GM12878 (cell line): ENCODE data around the gene GBX1. TPM values are rescaled to one million over a fixed set of nuclear protein-coding genes. Genes with fewer than 3 reads are reported as not detected.

Experiments used
- ATAC-seq: fragments of 200-7000 bp; cut with Tn5 transposase; 3 replicates; pipeline ENCODE4 v1.9.1; 2020; ENCODE audit warnings: mild to moderate bottlenecking, moderate library complexity
- BruUV-seq: library from RNA; stranded (reverse); fragments of 400-500 nt; replicated peaks from 2 replicates; lab custom pipeline; 2021; lab: Mats Ljungman, UMichigan
- CTCF ChIA-PET: fragments of 300-600 bp; sonication (Branson Sonifier 250); formaldehyde crosslinking; extraction: SDS; loops from one replicate; lab custom pipeline; 2021; ENCODE audit warnings: inconsistent platforms; lab: Yijun Ruan, JAX
- POLR2A ChIA-PET: fragments of 350-600 bp; formaldehyde crosslinking; extraction: SDS; loops from one replicate; lab custom pipeline; 2021; ENCODE audit warnings: inconsistent platforms; lab: Charles Lee
- RAD21 ChIA-PET: fragments of 300-600 bp; sonication (Branson Sonifier 250); formaldehyde crosslinking; loops from one replicate; lab custom pipeline; 2023; ENCODE audit warnings: antibody characterized with exemption; ENCODE audit not compliant: unreplicated experiment; lab: Charles Lee
- SMC1A ChIA-PET: fragments of 300-600 bp; sonication (Branson Sonifier 250); formaldehyde crosslinking; loops from one replicate; lab custom pipeline; 2023; ENCODE audit not compliant: unreplicated experiment, uncharacterized antibody; lab: Charles Lee
- DNase-seq: peaks from one replicate; pipeline ENCODE4 v3.0.0-alpha.2; 2011; ENCODE audit warnings: low read depth, low spot score
- FAIRE-seq: peaks from 3 replicates; lab custom pipeline; 2011; peaks lifted over from hg19 to GRCh38; lab: Jason Lieb, UNC
- H2AFZ ChIP-seq: 2 replicates; pipeline ENCODE4 v1.6.0; 2011; ENCODE audit warnings: low read depth, low read length, control low read depth; ENCODE audit not compliant: control insufficient read depth
- H3K27ac ChIP-seq: 2 replicates; pipeline ENCODE4 v1.5.1; 2011; ENCODE audit warnings: control low read depth; ENCODE audit not compliant: control insufficient read depth, insufficient read depth
- H3K27me3 ChIP-seq, 2 experiments: replicated peaks in 1 of 2; 2 replicates each; pipeline versions ENCODE4 v1.6.0 to v1.6.1; 2011; ENCODE audit warnings: low read length in 1 of 2; ENCODE audit not compliant: control insufficient read depth in 2 of 2, insufficient read depth in 2 of 2
- H3K36me3 ChIP-seq, 2 experiments: 2 replicates each; pipeline ENCODE4 v1.5.1; 2011; ENCODE audit warnings: low read length in 1 of 2; ENCODE audit not compliant: control insufficient read depth in 2 of 2, insufficient read depth in 2 of 2
- H3K4me1 ChIP-seq: 2 replicates; pipeline ENCODE4 v1.6.1; 2011; ENCODE audit warnings: mild to moderate bottlenecking, low read length, moderate library complexity, mixed read lengths; ENCODE audit not compliant: control insufficient read depth, insufficient read depth
- H3K4me2 ChIP-seq: 2 replicates; pipeline ENCODE4 v1.6.0; 2011; ENCODE audit warnings: control low read depth; ENCODE audit not compliant: control insufficient read depth, insufficient read depth
- H3K4me3 ChIP-seq: fragments of 200-600 bp; sonication (generic); 2 replicates; pipeline ENCODE4 v1.5.1; 2016
- H3K79me2 ChIP-seq: 2 replicates; pipeline ENCODE4 v1.6.0; 2011; ENCODE audit warnings: low read length; ENCODE audit not compliant: control insufficient read depth, insufficient read depth
- H3K9ac ChIP-seq: 2 replicates; pipeline ENCODE4 v1.8.0; 2011; ENCODE audit warnings: low read length, control low read depth, mixed read lengths; ENCODE audit not compliant: control insufficient read depth, insufficient read depth
- H3K9me3 ChIP-seq: replicated peaks from 3 replicates; pipeline ENCODE4 v1.5.1; 2011; ENCODE audit warnings: mild to moderate bottlenecking, low read length; ENCODE audit not compliant: control insufficient read depth, insufficient read depth
- H4K20me1 ChIP-seq: 2 replicates; pipeline ENCODE4 v1.6.0; 2011; ENCODE audit not compliant: control insufficient read depth, insufficient read depth
- CEBPB ChIP-seq, 2 experiments: fragments of 150-350 bp in 1 of 2; IDR thresholded peaks; 2 replicates each; pipeline ENCODE4 v1.6.1; 2012 to 2014; ENCODE audit warnings: low read depth in 2 of 2, low read length in 2 of 2, borderline replicate concordance in 1 of 2, inconsistent platforms in 1 of 2
- CHD1 ChIP-seq: IDR thresholded peaks from 2 replicates; pipeline ENCODE4 v1.6.1; 2012; ENCODE audit warnings: low read depth, low read length, improper control_type of control experiment
- CREB1 ChIP-seq: IDR thresholded peaks from 2 replicates; pipeline ENCODE4 v1.6.1; 2012; ENCODE audit warnings: low read depth, mild to moderate bottlenecking, inconsistent platforms
- ETV6 ChIP-seq, 2 experiments: fragments of 450-650 bp in 1 of 2; IDR thresholded peaks in 1 of 2; conservative IDR thresholded peaks in 1 of 2; 2 replicates each; pipeline ENCODE4 v1.6.1; 2014; ENCODE audit warnings: antibody characterized with exemption in 1 of 2, borderline replicate concordance in 1 of 2, low read depth in 1 of 2, mild to moderate bottlenecking in 1 of 2, moderate library complexity in 1 of 2
- MEF2B ChIP-seq: fragments of 450-650 bp; IDR thresholded peaks from 2 replicates; pipeline ENCODE4 v1.6.1; 2018; ENCODE audit warnings: mild to moderate bottlenecking, moderate library complexity; ENCODE audit not compliant: partially characterized antibody, poor library complexity, severe bottlenecking
- MXI1 ChIP-seq: fragments of 150-350 bp; IDR thresholded peaks from 2 replicates; pipeline ENCODE4 v1.6.1; 2011; ENCODE audit warnings: low read depth, mild to moderate bottlenecking, inconsistent platforms, low read length, improper control_type of control experiment
- NFXL1 ChIP-seq: fragments of 450-650 bp; IDR thresholded peaks from 2 replicates; pipeline ENCODE4 v1.6.1; 2017; ENCODE audit warnings: antibody characterized with exemption, mild to moderate bottlenecking, borderline replicate concordance
- RAD21 ChIP-seq: IDR thresholded peaks from 2 replicates; pipeline ENCODE4 v1.6.1; 2011; ENCODE audit warnings: mild to moderate bottlenecking, low read depth, low read length, moderate library complexity; ENCODE audit not compliant: insufficient read depth
- RB1 ChIP-seq: fragments of 450-650 bp; formaldehyde crosslinking; IDR thresholded peaks from 2 replicates; pipeline ENCODE4 v1.6.1; 2017; ENCODE audit warnings: mild to moderate bottlenecking, borderline replicate concordance
- RCOR1 ChIP-seq: conservative IDR thresholded peaks from 2 replicates; pipeline ENCODE4 v1.6.1; 2012; ENCODE audit warnings: low read depth, low read length, improper control_type of control experiment
- SMAD1 ChIP-seq: fragments of 450-650 bp; IDR thresholded peaks from 2 replicates; pipeline ENCODE4 v1.6.1; 2018; ENCODE audit warnings: mild to moderate bottlenecking, low read depth; ENCODE audit not compliant: partially characterized antibody
- SMC3 ChIP-seq: IDR thresholded peaks from 2 replicates; pipeline ENCODE4 v1.6.1; 2011; ENCODE audit warnings: low read length, improper control_type of control experiment, borderline replicate concordance
- SREBF1 ChIP-seq: IDR thresholded peaks from 2 replicates; pipeline ENCODE4 v1.6.1; 2012; ENCODE audit warnings: mild to moderate bottlenecking, low read length
- TBL1XR1 ChIP-seq: IDR thresholded peaks from 2 replicates; pipeline ENCODE4 v1.6.1; 2012; ENCODE audit warnings: low read depth, low read length, improper control_type of control experiment
- ZNF217 ChIP-seq: fragments of 450-650 bp; IDR thresholded peaks from 2 replicates; pipeline ENCODE4 v1.6.1; 2017; ENCODE audit warnings: antibody characterized with exemption, mild to moderate bottlenecking
- ZNF24 ChIP-seq: fragments of 450-650 bp; IDR thresholded peaks from 2 replicates; pipeline ENCODE4 v1.6.1; 2017; ENCODE audit warnings: antibody characterized with exemption, mild to moderate bottlenecking
- ZNF274 ChIP-seq: IDR thresholded peaks from one replicate; pipeline ENCODE4 v1.8.0; 2011; ENCODE audit not compliant: insufficient read length, insufficient read depth
- WGBS: methylation state at CpG from one replicate; pipeline ENCODE4 v1.1.6; 2016; ENCODE audit warnings: low lambda C conversion rate; ENCODE audit not compliant: insufficient replicate concordance, insufficient coverage; ENCODE audit errors: missing lambda C conversion rate; 5-methylcytosine and 5-hydroxymethylcytosine counted together
- in situ Hi-C: fragments of 300-500 bp; cut with MboI; formaldehyde crosslinking; loops from 9 replicates; pipeline ENCODE4 v1.14.3; 2018; ENCODE audit warnings: mixed read lengths
- intact Hi-C: fragments of 100-400 bp; cut with micrococcal nuclease; formaldehyde crosslinking; loops from one replicate; pipeline ENCODE4 v1.14.2; 2022; ENCODE audit not compliant: unreplicated experiment
- polyA plus RNA-seq, 11 experiments: library from polyadenylated mRNA; depleted of rRNA in 4 of 11; unstranded in 6 of 11; stranded (reverse) in 5 of 11; fragments of >200 nt; fragmentation: Nextera tagmentation in 4 of 11; fragmentation: Illumina TruSeq in 1 of 11; extraction: Ambion mirVana in 4 of 11; extraction: Trizol in 1 of 11; gene quantifications; 1 replicate in 1 of 11; 2 replicates in 10 of 11; pipeline versions ENCODE4 v1.2.1 to v1.2.3, GENCODE V29; 2011 to 2016; ENCODE audit warnings: inconsistent platforms in 2 of 11, missing spikeins in 2 of 11, low read depth in 1 of 11
- total RNA-seq, 4 experiments: library from RNA; depleted of rRNA in 3 of 4; stranded (reverse); fragments of >200 nt in 3 of 4; fragmentation: Illumina TruSeq in 1 of 4; extraction: Trizol in 1 of 4; gene quantifications; 2 replicates each; pipeline versions ENCODE4 v1.2.1 to v1.2.3, GENCODE V29; 2013 to 2021
- TF ChIP-seq, protein P1 (sequence below): fragments of 450-650 bp; IDR thresholded peaks from 2 replicates; pipeline ENCODE4 v1.6.1; 2017; ENCODE audit warnings: mild to moderate bottlenecking

GBX1 gene
- total and polyA plus RNA-seq, 10 of the 15 experiments (the other 5 are each of a cell fraction or from before 2014, with no cell fraction given), result not detected

DNA sequence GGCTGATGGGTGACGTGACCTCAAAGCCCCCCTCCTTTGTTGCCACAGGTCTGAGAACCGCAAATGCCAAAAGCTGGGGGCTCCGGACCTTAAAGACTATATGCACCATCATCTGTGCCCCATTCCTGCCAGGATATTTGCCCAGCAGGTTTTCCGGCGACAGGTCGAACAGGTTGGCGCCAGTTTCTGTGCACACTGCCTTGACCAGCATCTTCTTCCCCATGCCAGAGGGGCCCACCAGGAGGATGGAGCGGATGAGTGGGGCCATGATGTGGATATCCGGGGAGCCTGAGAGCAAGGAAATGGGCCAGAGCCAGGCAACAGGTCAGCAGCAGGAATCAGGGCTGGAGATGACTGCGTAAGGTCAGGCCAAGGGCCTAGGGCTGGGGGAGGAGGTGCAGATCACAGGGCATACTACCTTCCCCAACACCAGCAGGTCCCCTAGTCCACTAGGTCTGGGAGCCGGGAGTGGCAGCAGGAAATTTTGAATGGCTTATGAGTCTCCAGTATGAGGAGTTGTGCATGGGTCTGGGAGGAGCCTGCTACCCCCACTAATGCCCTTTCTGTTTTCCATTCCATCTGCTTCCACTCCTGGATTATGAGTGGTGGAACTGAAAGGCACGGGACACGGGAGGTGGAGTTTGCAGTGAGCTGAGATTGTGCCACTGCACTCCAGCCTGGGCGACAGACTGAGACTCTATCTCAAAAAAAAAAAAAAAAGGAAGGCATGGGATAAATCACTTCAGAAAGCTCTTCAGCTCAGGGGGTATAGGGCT, 25.9 kb upstream of the GBX1 start:
- DNase-seq, result no peak
- in situ Hi-C loops (no loop called here), intact Hi-C loops (no loop called here)
- no peak overlapping the region for H3K4me2 ChIP-seq
- no peaks in the 10 kb centered on the region for H3K36me3 ChIP-seq
- H3K79me2 ChIP-seq, result no peaks in the 10 kb centered on the region
- SMC1A ChIA-PET, result no interaction called here
- 24% methylated on average over 14 of the region's 14 CpGs for WGBS
- H3K4me3 ChIP-seq, result no peak overlapping the region
- no TSS peak for BruUV-seq
- peaks cover 0 to 6% of the 10 kb centered on the region in 2 experiments; a peak in 1 of 4 replicates for H3K27me3 ChIP-seq
- FAIRE-seq, result no peak
- no peaks in the 10 kb centered on the region for H3K9me3 ChIP-seq
- RAD21 ChIA-PET, result no interaction called here
- no peak for ATAC-seq
- H4K20me1 ChIP-seq, result no peaks in the 10 kb centered on the region
- no peaks in the 10 kb centered on the region for H3K4me1 ChIP-seq
- H2AFZ ChIP-seq, result no peak overlapping the region
- H3K27ac ChIP-seq, result no peak overlapping the region
- TF ChIP-seq NFXL1 (no peak), ZNF217 (no peak), ETV6 (conservative IDR thresholded peaks at IDR 0.05 in 1 of 2, IDR thresholded peaks at IDR 0.05 in 1 of 2; ENCODE audit: borderline replicate concordance in 1 of 2, low read depth in 1 of 2) (no peak), RCOR1 (no peak), RAD21 (no peak), SREBF1 (no peak), MXI1 (no peak), CHD1 (no peak), ZNF24 (no peak), CREB1 (no peak), SMC3 (no peak), TBL1XR1 (no peak), CEBPB (IDR thresholded peaks at IDR 0.05; ENCODE audit: borderline replicate concordance in 1 of 2, low read depth in 2 of 2, low read length in 2 of 2) (no peak), MEF2B (no peak), SMAD1 (no peak), ZNF274 (no peak), RB1 (no peak)
- TF ChIP-seq, protein P1, sequence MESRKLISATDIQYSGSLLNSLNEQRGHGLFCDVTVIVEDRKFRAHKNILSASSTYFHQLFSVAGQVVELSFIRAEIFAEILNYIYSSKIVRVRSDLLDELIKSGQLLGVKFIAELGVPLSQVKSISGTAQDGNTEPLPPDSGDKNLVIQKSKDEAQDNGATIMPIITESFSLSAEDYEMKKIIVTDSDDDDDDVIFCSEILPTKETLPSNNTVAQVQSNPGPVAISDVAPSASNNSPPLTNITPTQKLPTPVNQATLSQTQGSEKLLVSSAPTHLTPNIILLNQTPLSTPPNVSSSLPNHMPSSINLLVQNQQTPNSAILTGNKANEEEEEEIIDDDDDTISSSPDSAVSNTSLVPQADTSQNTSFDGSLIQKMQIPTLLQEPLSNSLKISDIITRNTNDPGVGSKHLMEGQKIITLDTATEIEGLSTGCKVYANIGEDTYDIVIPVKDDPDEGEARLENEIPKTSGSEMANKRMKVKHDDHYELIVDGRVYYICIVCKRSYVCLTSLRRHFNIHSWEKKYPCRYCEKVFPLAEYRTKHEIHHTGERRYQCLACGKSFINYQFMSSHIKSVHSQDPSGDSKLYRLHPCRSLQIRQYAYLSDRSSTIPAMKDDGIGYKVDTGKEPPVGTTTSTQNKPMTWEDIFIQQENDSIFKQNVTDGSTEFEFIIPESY, result no peak
- TF ChIP-seq, all 136 proteins: peak for 0
- ChIA-PET POLR2A (no interaction called here), CTCF (no interaction called here)
- H3K9ac ChIP-seq, result no peak overlapping the region
